Measurements from ENCODE around the gene TMEM132C. TPM values are rescaled to one million over a fixed set of nuclear protein-coding genes. Genes with fewer than 3 reads are reported as not detected.

Gene TMEM132C
- total and polyA plus RNA-seq, 2 experiments from 2014 or later: not detected

DNA sequence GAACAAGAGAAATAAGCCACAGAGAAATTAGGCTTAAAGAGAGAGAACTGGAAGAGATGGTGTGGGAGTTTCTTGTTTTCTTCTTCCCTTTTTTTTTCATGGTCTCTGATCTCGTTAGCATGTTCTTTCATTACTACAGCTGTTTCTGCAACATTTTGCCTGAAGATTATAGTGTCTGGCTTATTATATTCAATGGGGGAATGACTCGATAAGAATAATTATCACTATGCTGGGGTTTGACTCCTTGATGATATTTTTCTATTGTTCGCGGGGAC is 70.0 kb downstream of the TMEM132C start:
- no peak overlapping the region for H3K4me3 Mint-ChIP-seq
- Histone ChIP-seq H3F3A (replicated peaks; ENCODE audit: low read depth) (no peaks in the 10 kb centered on the region), H3K27ac (ENCODE audit: low read depth) (no peak overlapping the region), H3K36me3 (ENCODE audit: insufficient read depth) (no peaks in the 10 kb centered on the region; the same call in 1 of the 2 replicates), H3K4me2 (no peak overlapping the region), H3K4me3 (no peak overlapping the region), H3K9me2 (ENCODE audit: insufficient read depth) (no peaks in the 10 kb centered on the region), H3K79me2 (replicated peaks; ENCODE audit: insufficient read depth) (no peaks in the 10 kb centered on the region), H3K4me1 (ENCODE audit: insufficient read depth) (no peaks in the 10 kb centered on the region), H2AFZ (no peak overlapping the region), H3K27me3 (ENCODE audit: insufficient read depth) (no peaks in the 10 kb centered on the region), H4K20me1 (replicated peaks; ENCODE audit: insufficient read depth) (no peaks in the 10 kb centered on the region)
- DNase-seq (ENCODE audit: low spot score) (no peak), ATAC-seq (no peak)
- no peak overlapping the region for H3K27ac Mint-ChIP-seq
- no peaks in the 10 kb centered on the region for H3K27me3 Mint-ChIP-seq (ENCODE audit: insufficient read depth, low read depth, poor library complexity)
- H3K36me3 Mint-ChIP-seq (ENCODE audit: low read depth): peaks cover 37% of the 10 kb centered on the region
- H3K9me3 Mint-ChIP-seq: no peaks in the 10 kb centered on the region; the same call in 1 of the 3 replicates
- TF ChIP-seq EZH2phosphoT487 (IDR thresholded peaks at IDR 0.05; ENCODE audit: unreplicated experiment) (no peak), NANOG (IDR thresholded peaks at IDR 0.05; ENCODE audit: borderline replicate concordance) (no peak)
- TF ChIP-seq, protein P1, sequence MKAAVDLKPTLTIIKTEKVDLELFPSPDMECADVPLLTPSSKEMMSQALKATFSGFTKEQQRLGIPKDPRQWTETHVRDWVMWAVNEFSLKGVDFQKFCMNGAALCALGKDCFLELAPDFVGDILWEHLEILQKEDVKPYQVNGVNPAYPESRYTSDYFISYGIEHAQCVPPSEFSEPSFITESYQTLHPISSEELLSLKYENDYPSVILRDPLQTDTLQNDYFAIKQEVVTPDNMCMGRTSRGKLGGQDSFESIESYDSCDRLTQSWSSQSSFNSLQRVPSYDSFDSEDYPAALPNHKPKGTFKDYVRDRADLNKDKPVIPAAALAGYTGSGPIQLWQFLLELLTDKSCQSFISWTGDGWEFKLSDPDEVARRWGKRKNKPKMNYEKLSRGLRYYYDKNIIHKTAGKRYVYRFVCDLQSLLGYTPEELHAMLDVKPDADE (IDR thresholded peaks at IDR 0.05): no peak
- H3K4me1 Mint-ChIP-seq: no peaks in the 10 kb centered on the region

DNA sequence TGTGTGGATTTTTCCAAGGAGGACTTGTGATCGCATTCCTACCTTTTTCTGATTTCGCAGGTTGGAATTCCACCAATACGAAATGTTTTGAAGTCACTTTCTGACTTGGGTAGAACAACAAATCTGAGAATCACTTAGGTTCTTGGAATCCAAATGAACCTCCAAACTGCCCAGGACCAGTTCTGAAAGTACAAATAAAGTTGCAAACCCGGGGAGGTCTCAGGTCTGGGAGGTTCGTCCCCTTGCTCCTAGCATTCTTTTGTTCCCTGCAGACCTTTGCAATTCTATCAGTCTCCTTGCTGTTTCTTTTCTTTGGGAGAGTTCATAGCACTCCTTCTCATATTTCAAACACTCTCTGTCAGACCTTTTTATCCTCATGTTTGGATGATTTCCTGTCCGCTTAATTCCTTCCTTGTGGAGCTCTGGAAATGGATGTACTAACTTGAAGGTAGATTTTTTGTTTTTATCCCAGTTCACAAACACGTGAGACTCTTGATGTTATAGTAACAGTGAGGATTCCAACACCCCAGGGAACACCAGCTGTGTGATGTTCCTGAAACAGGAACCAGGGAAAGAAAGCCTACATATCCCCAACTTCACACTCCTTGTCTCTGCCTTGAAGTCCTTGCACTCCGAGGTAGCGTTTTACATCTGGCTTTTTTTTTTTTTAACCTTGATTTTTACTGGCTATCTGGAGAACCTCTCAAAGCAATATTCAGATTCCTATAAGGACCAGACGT is 70.6 kb downstream of the TMEM132C start:
- no peak overlapping the region for H3K4me3 Mint-ChIP-seq

DNA sequence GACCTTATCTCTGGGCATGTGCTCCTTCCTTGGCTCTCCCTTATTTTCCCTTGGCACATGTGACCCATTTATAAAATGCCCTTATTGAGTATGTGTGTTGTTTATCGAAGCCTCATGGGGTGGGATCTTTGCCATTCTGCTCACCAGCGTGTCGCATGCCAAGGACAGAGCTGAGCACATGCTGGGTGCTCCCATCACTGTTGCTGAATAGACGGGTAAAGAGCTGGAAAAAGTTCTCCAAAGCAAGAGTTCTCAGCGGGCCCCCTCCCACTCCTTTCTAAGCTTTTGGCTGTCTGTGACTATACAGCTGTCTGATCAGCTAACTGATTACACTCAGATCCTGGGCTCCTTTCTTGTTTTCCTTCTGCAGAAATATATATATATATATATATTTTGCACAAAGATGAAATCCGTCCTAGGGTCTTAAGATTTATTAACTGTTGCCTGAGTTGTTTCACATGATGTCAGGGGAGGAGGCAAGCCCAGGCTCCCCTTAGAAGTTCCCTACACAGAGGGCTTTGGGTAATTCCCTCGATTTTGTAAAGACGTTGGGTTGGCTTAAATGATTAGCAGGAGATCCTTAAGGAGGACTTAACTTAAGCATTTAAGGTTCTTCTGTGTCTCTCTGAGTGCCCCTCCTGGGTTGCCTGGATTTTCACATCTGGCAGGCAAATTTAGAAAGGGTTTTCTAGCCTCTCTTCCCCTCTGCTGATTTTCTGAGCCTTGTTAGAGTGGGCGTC is 71.6 kb downstream of the TMEM132C start:
- no peak for ATAC-seq
- Mint-ChIP-seq H3K36me3 (ENCODE audit: low read depth) (peaks cover 40% of the 10 kb centered on the region), H3K27ac (no peak overlapping the region), H3K27me3 (ENCODE audit: insufficient read depth, low read depth, poor library complexity) (no peaks in the 10 kb centered on the region), H3K9me3 (peaks cover 3% of the 10 kb centered on the region; the same call in 2 of the 3 replicates), H3K4me1 (no peaks in the 10 kb centered on the region), H3K4me3 (no peak overlapping the region)
- Histone ChIP-seq H3K4me3 (no peak overlapping the region), H2AFZ (no peak overlapping the region), H3F3A (replicated peaks; ENCODE audit: low read depth) (no peaks in the 10 kb centered on the region), H3K27ac (ENCODE audit: low read depth) (no peak overlapping the region), H3K4me2 (no peak overlapping the region), H3K79me2 (replicated peaks; ENCODE audit: insufficient read depth) (no peaks in the 10 kb centered on the region), H3K9me2 (ENCODE audit: insufficient read depth) (no peaks in the 10 kb centered on the region), H3K36me3 (ENCODE audit: insufficient read depth) (no peaks in the 10 kb centered on the region; the same call in 1 of the 2 replicates), H4K20me1 (replicated peaks; ENCODE audit: insufficient read depth) (no peaks in the 10 kb centered on the region), H3K27me3 (ENCODE audit: insufficient read depth) (no peaks in the 10 kb centered on the region), H3K4me1 (ENCODE audit: insufficient read depth) (no peaks in the 10 kb centered on the region)
- peak; percentile 0 for DNase-seq (ENCODE audit: low spot score)
- TF ChIP-seq NANOG (IDR thresholded peaks at IDR 0.05; ENCODE audit: borderline replicate concordance): no peak
- no peak for TF ChIP-seq STAT1 (IDR thresholded peaks at IDR 0.05; ENCODE audit: unreplicated experiment)
- TF ChIP-seq, protein P1 (IDR thresholded peaks at IDR 0.05): no peak
- TF ChIP-seq CREB1 (CRISPR knock-in tag; IDR thresholded peaks at IDR 0.05; ENCODE audit: low read depth): no peak
- no peak for TF ChIP-seq EZH2phosphoT487 (IDR thresholded peaks at IDR 0.05; ENCODE audit: unreplicated experiment)

More for the DNA sequence above, 70.6 kb downstream of the TMEM132C start:
- Histone ChIP-seq H3F3A (replicated peaks; ENCODE audit: low read depth) (no peaks in the 10 kb centered on the region), H3K4me3 (no peak overlapping the region), H3K9me2 (ENCODE audit: insufficient read depth) (no peaks in the 10 kb centered on the region), H3K27ac (ENCODE audit: low read depth) (no peak overlapping the region), H2AFZ (no peak overlapping the region), H3K36me3 (ENCODE audit: insufficient read depth) (no peaks in the 10 kb centered on the region; the same call in 1 of the 2 replicates), H3K27me3 (ENCODE audit: insufficient read depth) (no peaks in the 10 kb centered on the region), H3K4me1 (ENCODE audit: insufficient read depth) (no peaks in the 10 kb centered on the region), H4K20me1 (replicated peaks; ENCODE audit: insufficient read depth) (no peaks in the 10 kb centered on the region), H3K79me2 (replicated peaks; ENCODE audit: insufficient read depth) (no peaks in the 10 kb centered on the region), H3K4me2 (no peak overlapping the region)
- ATAC-seq (no peak), DNase-seq (ENCODE audit: low spot score) (no peak)
- Mint-ChIP-seq H3K9me3 (no peaks in the 10 kb centered on the region; the same call in 1 of the 3 replicates), H3K36me3 (ENCODE audit: low read depth) (peaks cover 40% of the 10 kb centered on the region), H3K27ac (no peak overlapping the region), H3K4me1 (no peaks in the 10 kb centered on the region), H3K27me3 (ENCODE audit: insufficient read depth, low read depth, poor library complexity) (no peaks in the 10 kb centered on the region)
- TF ChIP-seq NANOG (IDR thresholded peaks at IDR 0.05; ENCODE audit: borderline replicate concordance): no peak
- no peak for TF ChIP-seq POLR2AphosphoS5 (IDR thresholded peaks at IDR 0.05; ENCODE audit: low read depth)
- no peak for TF ChIP-seq JUNB (IDR thresholded peaks at IDR 0.05; ENCODE audit: unreplicated experiment)
- no peak for TF ChIP-seq EZH2phosphoT487 (IDR thresholded peaks at IDR 0.05; ENCODE audit: unreplicated experiment)
- TF ChIP-seq STAT1 (IDR thresholded peaks at IDR 0.05; ENCODE audit: unreplicated experiment): no peak
- TF ChIP-seq ZNF331 (CRISPR knock-in tag; IDR thresholded peaks at IDR 0.05; ENCODE audit: low read depth): no peak

Measured in GM23338 (cell line).